HG02970 (cell line): ENCODE data around the gene CCDC85C.
A peak's percentile ranks its signal among the peaks of the same experiment; 100 is the strongest.

Experiments used
- ATAC-seq: cut with Tn5 transposase; IDR thresholded peaks from one replicate; pipeline ENCODE4 v1.9.1; 2021; ENCODE audit warnings: mild to moderate bottlenecking, moderate library complexity, moderate number of reproducible peaks; ENCODE audit not compliant: unreplicated experiment, low FRiP score

CCDC85C gene

DNA sequence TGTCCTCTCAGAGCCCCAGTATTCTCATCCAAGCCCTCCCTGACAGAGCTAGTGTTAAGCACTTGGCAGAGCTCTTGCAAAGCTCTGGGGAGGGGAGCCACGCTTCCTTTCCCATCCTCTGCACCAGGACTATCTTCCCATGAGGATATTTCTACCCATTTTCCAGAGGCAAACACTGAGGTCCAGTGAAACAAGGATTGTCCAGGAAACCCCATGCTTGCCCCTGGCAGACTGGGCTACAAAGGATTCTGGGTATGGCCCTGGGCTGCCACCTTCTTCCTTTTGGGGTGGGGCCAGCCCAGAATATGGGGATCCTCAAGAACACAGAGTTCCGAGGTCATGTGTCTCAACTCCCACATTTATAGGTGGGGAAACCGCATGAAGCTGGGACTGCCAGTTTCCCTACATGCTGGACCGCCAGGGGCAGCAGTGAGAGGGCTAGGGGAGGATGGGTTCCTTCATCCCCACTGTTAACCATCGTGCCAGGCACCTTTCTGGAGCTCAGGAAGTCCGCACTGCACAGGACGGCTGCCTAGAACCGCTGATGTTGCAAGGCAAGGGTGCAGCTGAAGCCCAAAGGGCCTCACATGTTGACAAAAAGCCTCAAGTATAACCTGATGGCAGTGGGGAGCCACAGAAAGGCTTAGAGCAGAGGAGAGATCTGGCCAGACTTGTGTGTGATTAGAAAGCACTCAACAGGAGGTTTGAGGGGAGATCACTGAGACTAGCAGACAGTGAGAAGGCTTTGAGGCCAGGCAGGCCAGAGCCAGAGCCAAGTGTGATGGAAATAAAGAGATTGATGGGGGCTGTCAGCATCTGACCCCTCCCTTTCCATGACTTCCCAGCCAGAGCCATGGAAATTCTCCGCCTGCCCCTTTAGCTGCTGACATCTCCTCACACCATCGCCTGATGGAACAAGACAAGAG lies 5.5 kb upstream of the CCDC85C start:
- ATAC-seq, result no peak

DNA sequence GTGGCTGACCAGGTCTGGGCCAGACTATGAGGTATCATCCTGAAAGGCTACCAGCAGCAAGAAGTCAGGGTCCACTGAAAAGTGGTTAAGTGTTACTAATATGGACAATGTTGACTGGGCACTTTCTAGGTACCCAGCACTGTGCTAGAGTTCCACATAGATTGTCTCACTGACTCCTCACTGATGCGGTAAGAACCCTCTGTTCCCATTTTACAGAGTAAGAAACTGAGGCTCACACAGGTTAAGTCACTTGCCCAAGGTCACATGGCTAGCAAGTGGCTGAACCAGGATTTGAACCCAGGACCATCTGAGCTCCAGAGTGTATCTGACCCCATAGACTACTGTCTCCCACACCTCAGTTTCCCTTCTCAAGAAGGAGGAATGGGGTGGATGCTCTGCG lies 4.6 kb upstream of the CCDC85C start:
- ATAC-seq, result no peak

DNA sequence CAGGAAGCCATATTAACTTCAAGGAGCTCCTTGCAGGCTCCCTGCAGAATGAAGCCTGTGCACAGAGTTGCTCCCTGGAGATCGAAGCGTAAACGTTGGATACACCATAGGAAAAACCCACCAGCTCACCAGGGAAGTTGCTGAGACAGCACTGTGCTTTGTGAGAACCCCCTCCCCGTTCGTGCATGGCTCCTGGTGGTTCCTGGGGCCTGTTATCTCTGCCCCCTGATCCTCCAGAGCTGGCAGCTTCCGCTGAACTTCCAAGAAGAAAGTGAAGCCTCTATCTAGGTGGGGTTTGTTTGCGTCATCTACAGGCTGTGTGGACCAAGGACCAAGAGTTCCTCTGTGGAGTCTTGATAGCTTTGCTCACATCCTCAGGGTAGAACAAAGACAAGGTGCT lies 2.4 kb upstream of the CCDC85C start:
- no peak for ATAC-seq

DNA sequence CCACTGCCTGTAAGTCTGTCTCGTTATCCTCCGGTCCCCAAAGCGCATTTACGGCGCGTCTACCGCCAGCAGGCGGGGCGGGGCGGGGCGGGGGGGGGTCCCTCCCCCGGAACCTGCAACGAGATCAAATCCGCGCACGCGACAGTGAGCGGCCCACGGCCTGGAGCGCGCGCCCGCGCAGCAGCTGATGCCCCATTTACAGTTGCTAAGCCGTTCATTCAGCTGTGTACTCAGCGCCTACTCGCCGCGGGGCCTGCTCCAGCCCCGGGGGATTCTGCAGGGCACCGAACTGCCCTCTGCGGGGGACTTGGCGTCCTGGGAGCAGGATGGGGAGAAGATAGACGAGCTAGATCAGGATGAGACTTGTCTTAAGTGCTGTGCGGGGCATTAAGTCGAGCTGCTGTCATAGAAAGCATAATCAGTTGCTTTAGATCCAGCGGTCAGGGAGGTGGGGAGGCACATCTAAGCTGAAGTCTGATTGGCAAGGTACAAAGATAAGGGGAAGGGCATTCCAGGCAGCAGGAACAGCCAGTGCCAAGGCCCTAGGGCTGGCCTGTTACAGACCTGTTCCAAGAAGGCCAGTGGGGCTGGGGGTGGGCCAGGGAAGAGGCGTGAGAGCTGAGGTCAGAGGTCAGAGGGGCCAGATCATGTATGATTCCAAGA lies 1.4 kb upstream of the CCDC85C start:
- no peak for ATAC-seq

DNA sequence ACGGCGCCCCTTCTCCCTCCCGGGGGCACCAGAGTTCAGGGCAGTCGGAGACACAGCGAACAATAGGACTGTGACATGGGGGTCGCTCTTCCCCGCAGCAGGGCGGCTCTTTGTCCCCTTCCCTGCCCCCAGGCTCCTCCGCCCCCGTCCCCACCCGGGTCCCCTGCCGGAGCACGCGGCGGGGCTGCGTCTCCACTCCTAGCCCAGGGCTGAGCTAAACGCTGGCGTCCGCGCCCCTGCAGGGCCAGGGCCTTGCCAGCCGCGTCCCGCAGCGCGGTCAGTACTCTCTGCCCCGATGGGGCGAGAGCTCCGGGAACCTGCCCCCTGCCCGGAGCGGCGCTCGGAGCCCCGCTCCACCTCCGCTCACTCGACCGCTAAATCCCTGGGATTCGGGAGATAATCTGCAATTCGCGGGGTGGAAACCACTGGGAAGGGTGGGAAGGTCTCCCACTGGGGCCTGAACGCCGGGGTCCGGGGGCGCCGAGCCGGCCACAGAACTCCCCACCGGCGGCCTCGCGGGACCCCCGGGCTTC lies 825 bp upstream of the CCDC85C start:
- ATAC-seq, result peak; percentile 3

DNA sequence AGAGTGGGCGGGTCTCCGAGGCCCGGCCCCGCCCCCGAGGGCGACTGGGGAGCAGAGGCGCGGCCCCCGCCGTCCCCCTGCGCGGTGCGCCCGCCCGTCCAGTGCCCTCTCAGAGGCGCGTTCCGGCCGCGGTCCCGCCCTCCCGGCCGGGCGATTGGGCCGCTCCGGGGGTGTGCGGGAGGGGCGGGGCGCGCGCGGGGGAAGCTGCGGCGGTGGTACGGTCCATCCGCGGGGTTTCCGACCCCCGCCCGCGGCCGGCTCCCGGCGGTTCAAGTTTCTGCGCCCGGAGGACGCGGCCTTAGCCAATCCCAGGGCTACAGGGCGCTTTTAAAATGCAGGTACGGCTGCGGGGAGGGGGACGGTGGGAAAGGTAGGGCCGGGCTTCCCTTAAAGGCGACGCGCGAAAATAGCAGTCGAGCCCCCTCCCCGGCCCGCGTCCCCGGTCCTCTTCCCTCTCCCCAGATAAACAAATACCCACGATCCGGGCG lies 315 bp upstream of the CCDC85C start:
- peak; percentile 93 for ATAC-seq

DNA sequence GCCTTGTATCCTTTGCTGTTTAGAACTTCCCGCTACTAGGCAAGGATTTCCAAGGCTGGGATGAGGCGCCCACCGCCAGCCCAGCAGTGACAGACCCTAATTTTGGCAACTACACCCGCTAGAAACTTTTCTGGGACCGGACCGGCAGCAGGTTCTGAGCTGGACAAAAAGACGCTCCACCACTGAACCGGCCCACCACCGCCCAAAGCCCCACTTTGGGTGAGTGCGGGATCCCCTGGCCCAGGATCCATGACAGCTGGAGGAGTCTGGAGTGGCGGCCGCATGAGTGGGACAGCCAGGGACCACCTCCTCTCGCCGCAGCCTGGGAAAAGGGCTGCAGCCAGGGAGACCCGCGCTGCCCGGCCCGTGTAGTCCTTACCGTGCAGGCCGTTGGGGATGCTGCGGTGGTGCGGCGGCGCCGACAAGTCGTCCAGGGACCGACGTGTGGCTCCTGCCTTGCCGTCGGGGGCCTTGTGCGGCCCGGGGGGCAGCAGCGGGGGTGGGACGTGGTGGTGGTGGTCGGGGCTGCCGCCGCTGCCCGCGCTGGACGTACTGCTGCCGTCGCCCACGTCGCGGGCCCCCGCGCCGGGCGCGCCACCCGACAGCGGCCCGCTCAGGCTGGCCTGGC lies 1.1 kb downstream of the CCDC85C start:
- no peak for ATAC-seq

DNA sequence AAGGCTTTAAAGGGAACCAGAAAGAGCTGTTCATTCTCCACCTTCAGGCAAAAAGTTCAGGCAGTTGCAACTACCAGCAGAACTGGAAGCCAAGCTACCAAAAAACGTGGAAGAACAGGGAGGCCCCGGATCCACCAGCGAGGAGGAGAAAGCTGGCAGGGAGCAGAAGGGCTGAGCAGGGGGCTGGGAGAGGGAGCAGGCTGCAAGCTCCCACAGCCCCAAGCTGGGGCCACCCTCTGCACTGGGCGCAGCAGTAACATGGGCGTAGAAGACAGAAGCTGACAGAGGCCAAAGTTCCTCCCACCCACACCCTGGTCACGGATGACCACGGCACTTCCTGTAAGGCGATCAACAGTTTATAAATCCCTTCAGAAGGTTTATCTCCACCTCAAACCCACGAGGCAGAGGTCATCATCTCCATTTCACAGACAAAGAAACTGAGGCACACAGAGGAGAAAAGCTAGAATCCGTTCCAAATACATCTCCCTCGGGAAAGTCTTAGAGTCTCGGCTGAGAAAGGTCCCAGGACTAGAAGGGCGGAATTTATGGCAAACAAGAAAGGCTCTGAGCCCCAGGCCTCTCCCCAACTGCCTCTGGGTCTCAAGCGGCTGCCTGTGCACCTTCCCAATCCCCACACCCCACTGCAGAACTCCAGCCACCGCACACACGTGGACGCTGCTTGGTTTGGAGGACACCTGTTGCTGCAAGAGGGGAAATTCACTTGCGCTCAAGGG lies 1.8 kb downstream of the CCDC85C start:
- ATAC-seq, result no peak

DNA sequence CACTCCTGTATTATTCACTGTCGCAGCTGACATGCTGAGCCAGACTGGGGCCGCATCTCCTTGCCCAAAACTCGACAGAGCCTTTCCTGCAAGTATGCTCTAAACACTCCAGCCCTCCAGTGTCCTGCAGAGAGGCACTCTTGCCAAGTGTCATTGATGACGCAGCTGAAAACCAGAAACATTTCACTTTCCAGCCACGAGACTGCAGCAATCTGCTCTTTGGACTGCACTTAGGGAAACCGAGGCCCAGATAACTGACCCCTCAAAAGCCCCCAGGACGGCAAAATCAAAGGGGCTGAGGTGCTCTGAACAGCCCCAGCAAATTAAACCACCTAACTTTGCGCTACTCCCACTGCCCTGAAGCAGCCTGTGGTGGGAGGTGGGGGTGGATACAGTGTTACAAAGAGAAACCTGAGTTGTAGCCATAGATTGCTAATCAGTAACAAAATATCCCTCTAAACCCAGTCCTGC lies 2.6 kb downstream of the CCDC85C start:
- ATAC-seq, result no peak

DNA sequence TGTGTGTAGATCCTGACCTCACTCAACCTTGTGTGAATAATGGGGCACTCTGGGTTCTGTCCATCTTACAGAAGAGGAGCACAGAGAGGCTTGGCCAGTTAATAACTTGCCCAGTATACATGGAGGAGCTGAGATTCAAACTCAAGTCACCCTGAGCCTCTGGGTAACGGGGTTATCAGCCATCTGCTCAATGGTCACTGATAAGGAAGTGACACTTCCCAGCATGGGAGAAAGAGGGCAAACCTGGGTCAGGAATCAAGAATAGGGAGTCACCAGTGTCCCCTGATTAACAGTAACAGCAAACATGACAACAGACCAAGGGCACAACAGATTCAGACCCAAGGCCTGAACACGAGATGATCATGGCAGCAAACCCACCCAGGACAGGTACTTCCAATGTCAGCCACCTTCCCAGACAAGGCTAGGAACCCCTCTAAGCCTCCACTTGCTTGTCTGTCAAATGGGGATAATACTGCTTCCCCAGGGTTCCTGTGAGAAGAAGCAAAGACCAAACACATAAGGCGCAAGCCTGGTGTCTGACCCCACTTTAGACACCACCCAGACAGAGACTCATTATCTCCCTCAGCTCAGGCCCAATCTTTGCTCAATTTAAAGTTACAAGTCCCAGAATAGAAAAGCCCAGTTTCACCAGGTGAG lies 3.6 kb downstream of the CCDC85C start:
- no peak for ATAC-seq

DNA sequence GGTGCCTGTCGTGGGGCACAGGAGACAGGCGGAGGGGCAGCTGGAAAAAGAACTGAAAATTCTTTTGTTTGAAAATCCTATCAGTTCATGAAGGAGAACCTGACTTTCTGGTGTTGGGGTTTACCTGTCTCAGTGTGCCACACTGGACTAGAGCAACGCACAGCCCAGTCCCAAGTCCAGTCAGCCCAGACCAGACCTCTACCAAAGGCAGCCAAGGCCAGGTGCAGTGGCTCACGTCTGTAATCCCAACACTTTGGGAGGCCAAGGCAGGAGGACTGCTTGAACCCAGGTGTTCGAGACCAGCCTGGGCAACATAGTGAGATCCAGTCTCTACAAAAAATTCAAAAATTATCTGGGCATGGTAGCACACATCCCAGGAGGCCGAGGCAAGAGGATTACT lies 4.6 kb downstream of the CCDC85C start:
- ATAC-seq, result no peak

DNA sequence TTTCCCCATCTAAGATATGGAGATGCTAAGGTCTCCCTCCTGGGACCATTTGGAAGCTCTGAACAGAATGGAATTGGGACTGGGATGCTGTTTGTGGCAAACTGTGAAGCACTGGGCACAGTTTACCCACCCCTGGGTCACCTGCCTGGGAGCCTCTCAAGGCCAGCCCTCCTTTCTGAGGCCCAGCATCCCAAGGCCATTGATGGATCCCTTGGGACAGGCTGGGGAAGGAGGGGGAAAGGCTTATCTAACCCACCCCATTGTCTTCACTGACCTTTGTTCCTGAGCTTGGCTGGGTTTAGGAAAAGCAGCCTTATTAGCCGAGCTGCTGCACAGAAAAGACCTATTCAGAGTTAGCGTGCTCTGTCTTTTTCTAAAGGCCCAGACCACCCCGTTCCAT lies 5.2 kb downstream of the CCDC85C start:
- ATAC-seq, result no peak

DNA sequence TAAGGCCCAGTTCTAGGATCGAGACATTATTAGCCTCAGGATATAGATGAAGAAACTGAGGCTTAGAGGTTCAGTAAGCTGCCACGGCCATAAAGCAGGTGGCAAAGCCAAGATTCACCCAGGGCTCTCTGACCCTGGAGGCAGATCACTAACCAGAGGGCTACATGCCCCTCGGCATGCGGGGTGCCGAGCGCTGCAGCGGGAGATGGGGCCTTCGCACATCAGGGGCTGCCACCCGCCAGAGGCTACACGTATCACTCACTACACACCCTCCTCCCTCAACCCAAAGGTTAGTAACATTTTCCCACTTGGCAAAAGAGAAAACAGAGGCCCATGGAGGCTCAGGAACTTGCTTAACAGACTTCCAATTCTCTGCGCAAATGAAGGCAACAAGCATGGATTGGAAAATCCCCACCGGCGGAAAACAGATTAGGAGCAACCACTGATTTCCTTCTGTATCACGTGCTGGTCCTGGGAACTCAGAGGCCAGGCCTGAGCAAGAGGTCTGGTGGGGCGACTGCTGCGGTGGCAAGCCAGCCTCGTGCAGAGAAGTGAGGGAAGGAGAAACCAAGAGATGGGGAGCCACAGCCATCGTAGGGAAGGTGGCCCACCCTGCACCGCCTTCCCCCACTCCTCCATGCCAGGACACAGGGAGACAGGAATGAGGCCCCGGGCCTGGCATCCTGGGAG lies 6.0 kb downstream of the CCDC85C start:
- ATAC-seq, result no peak

DNA sequence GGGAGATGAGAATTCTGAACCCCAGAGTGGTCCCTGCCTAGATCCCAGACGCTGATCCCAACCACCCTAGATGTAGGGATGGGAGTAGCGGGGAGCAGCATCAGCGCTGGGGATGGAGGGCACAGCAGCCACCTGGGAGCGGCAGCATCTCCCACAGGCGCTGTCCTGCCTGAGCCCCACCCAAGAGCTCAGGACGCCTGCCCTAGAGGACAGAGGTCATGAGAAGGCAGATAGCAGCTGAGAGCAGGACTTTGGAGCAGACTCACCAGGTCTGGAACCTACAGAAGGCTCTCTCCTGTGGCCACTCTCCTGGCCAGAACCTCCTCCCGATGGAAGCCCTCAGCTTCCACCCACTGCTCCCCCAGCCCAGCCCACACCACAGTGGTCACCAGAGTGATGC lies 7.2 kb downstream of the CCDC85C start:
- ATAC-seq, result no peak

DNA sequence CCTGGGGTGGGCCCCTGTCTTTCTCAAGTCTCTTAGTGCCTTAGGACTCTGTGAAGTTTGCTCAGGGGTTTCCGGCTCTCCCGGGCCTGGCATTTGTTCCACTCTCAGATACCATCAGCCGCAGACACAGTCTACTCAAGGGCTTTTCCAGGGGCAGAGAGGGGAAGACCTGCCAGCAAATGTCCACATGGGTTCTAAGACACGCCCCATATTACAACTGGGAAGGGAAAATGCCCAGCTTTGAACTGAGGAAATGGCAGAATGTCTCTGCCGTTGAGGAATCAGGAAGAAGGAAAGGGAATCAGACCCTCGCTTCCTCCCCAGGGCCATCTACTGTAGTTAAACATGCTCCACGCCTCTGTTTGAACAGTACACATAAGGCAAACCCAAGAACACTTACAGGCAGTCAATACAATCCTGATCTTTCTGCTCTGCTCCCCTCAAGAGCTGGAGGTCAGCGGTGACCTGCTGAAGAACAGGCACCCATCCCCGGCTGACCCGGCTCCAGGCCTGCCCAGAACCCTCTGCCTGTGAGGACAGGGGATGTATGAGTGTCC lies 7.9 kb downstream of the CCDC85C start:
- ATAC-seq, result no peak

DNA sequence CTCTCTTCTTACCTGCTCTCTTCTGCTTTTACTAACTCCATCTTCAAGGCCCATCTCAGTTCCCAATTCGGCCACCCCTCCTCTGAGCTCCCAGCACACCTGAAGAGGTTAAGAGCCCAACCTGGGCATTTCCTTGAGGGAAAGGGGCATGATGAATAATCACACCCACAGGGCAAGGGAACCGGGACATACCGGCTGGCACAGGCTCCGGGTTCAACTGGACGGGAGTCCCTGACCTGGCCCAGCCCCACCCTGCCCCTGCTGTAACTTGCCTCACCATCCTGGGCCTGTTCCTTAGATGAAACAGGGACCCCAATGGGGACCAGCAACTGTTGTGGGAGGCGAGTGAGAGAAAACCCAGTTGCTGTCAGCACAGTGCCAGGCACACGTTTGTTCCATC lies 8.5 kb downstream of the CCDC85C start:
- ATAC-seq, result no peak

DNA sequence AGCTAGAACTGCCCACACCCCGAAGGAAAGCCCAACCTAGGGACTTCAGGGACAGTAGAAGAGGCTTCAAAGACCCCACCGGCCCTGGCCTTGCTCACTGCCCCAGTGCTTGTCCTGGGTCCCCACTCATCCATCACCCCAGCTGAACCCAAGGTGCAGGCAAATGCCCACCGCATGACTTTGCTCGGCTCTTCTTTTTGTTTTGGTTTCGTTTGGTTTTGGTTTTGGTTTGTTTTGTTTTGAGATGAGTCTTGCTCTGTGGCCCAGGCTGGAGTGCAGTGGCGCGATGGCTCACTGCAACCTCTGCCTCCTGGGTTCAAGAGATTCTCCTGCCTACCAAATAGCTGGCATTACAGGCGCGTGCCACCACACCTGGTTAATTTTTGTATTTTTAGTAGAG lies 9.0 kb downstream of the CCDC85C start:
- ATAC-seq, result peak; percentile 79

DNA sequence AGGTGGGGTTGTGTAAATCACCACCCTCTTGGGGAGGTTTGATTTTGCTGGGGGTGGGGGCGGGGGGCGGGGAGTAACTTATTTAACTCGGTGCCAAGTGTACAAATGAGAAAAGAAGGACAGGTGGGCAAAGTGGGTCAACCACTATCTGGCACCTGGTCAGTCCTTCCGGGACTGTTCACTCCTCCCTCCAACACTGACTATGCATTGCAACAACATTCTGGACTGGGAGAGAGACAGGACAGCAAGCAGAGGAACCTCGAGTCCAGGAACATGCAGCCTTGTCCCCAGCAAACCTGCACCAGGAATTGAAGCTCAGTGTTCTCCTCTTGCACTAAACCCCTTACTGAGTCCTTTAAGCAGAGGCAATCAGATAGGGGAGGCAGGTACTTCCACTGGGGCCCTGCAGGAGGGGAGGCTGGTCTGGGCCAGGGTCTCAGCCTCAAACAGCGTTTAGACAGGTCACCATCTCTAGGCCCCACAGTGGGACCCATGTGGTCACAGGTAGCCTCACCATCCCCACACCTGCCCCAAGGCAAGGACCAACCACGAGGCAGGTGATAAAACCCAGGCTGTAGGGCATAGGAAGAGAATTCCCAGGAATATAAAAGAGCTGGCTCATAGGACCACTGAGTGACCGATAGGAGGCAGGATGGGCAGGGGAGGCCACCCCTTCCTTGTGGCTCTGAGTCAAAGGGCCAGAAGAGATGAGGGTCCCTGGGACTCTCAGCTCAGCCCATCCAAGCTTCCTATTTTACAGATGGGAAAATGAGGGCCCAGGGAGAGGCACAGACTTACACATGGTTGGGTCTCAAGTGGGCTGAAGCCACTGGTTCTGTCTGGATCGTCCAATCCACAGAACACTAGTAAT lies 9.8 kb downstream of the CCDC85C start:
- no peak for ATAC-seq
